Neural cell (in vitro differentiated cells): Measurements from ENCODE around the gene MUS81. TPM values are rescaled to one million over a fixed set of nuclear protein-coding genes. Genes with fewer than 3 reads are reported as not detected.

Experiments used
- H2AFZ ChIP-seq: fragments of 200-600, 300-800 bp; sonication (generic), shearing (Covaris generic); 2 replicates; pipeline ENCODE4 v1.6.0; 2014; ENCODE audit warnings: low read depth, mild to moderate bottlenecking, antibody characterized with exemption, low read length, moderate library complexity
- H3F3A ChIP-seq: fragments of 200-600 bp; shearing (Covaris generic); 2 replicates; pipeline ENCODE4 v1.6.1; 2016; ENCODE audit warnings: mild to moderate bottlenecking, moderate library complexity, mixed read lengths, antibody characterized with exemption, low read length; ENCODE audit not compliant: insufficient read depth, poor library complexity, severe bottlenecking
- H3K27ac ChIP-seq: fragments of 200-600, 300-800 bp; sonication (generic), shearing (Covaris generic); 2 replicates; pipeline ENCODE4 v1.5.1; 2014; ENCODE audit warnings: mild to moderate bottlenecking, low read length, moderate library complexity
- H3K27me3 ChIP-seq: fragments of 300-800, 200-600 bp; sonication (generic), shearing (Covaris generic); 2 replicates; pipeline ENCODE4 v1.6.0; 2014; ENCODE audit warnings: mild to moderate bottlenecking, low read depth, low read length, moderate library complexity; ENCODE audit not compliant: insufficient read depth
- H3K36me3 ChIP-seq: fragments of 300-800, 200-600 bp; sonication (generic), shearing (Covaris generic); 2 replicates; pipeline ENCODE4 v1.5.1; 2014; ENCODE audit warnings: mild to moderate bottlenecking, antibody characterized with exemption, low read length, moderate library complexity; ENCODE audit not compliant: insufficient read depth
- H3K4me2 ChIP-seq: fragments of 300-800, 200-600 bp; sonication (generic), shearing (Covaris generic); 2 replicates; pipeline ENCODE4 v1.6.0; 2014; ENCODE audit warnings: mild to moderate bottlenecking, low read length
- H3K4me3 ChIP-seq: fragments of 300-800, 200-600 bp; sonication (generic), shearing (Covaris generic); 2 replicates; pipeline ENCODE4 v1.5.1; 2014; ENCODE audit warnings: mild to moderate bottlenecking, low read length, moderate library complexity
- H3K79me2 ChIP-seq: fragments of 200-600 bp; shearing (Covaris generic); replicated peaks from 2 replicates; pipeline ENCODE4 v1.6.0; 2014; ENCODE audit warnings: mild to moderate bottlenecking, low read length, moderate library complexity; ENCODE audit not compliant: insufficient read depth
- H3K9ac ChIP-seq: fragments of 300-800, 200-600 bp; sonication (generic), shearing (Covaris generic); 2 replicates; pipeline ENCODE4 v1.6.1; 2016; ENCODE audit warnings: mild to moderate bottlenecking, low read length, mixed read lengths
- H3K9me2 ChIP-seq: fragments of 200-600 bp; shearing (Covaris generic); 2 replicates; pipeline ENCODE4 v1.6.1; 2016; ENCODE audit warnings: mild to moderate bottlenecking, low read length, mixed read lengths; ENCODE audit not compliant: insufficient read depth
- H3K9me3 ChIP-seq: fragments of 200-600, 300-800 bp; sonication (generic), shearing (Covaris generic); 2 replicates; pipeline ENCODE4 v1.6.1; 2016; ENCODE audit warnings: mild to moderate bottlenecking, mixed run types, low read length, moderate library complexity, mixed read lengths
- H4K20me1 ChIP-seq: fragments of 200-600 bp; shearing (Covaris generic); 2 replicates; pipeline ENCODE4 v1.6.1; 2016; ENCODE audit warnings: mild to moderate bottlenecking, mixed run types; ENCODE audit not compliant: insufficient read depth
- EP300 ChIP-seq: fragments of 450-650 bp; conservative IDR thresholded peaks from 2 replicates; pipeline ENCODE4 v1.6.1; 2014; ENCODE audit warnings: antibody characterized with exemption, mild to moderate bottlenecking, moderate library complexity; ENCODE audit not compliant: poor library complexity, severe bottlenecking
- EZH2 ChIP-seq: fragments of 200-600, 300-800 bp; shearing (Covaris generic), sonication (generic); IDR thresholded peaks from 2 replicates; pipeline ENCODE4 v1.6.1; 2014; ENCODE audit warnings: antibody characterized with exemption, low read length, borderline replicate concordance, mild to moderate bottlenecking; ENCODE audit not compliant: insufficient read depth, poor library complexity, severe bottlenecking
- MXI1 ChIP-seq: fragments of 450-650 bp; conservative IDR thresholded peaks from 2 replicates; pipeline ENCODE4 v1.6.1; 2014; ENCODE audit warnings: antibody characterized with exemption, mild to moderate bottlenecking; ENCODE audit not compliant: poor library complexity, severe bottlenecking
- POLR2AphosphoS5 ChIP-seq: IDR thresholded peaks from 2 replicates; pipeline ENCODE4 v1.6.1; 2012
- RAD21 ChIP-seq: fragments of 450-650 bp; conservative IDR thresholded peaks from 2 replicates; pipeline ENCODE4 v1.6.1; 2014; ENCODE audit warnings: antibody characterized with exemption, mild to moderate bottlenecking, moderate library complexity
- REST ChIP-seq: IDR thresholded peaks from 2 replicates; pipeline ENCODE4 v1.6.1; 2012; ENCODE audit warnings: borderline replicate concordance
- SMC3 ChIP-seq: fragments of 450-650 bp; conservative IDR thresholded peaks from 2 replicates; pipeline ENCODE4 v1.6.1; 2014; ENCODE audit warnings: antibody characterized with exemption, mild to moderate bottlenecking, moderate library complexity; ENCODE audit not compliant: poor library complexity
- TAF1 ChIP-seq: IDR thresholded peaks from 2 replicates; pipeline ENCODE4 v1.6.1; 2012; ENCODE audit warnings: low read depth
- polyA plus RNA-seq: library from polyadenylated mRNA; depleted of rRNA; stranded (reverse); fragments of >200 nt; gene quantifications from 2 replicates; pipeline ENCODE4 v1.2.3, GENCODE V29; 2014
- TF ChIP-seq, protein P1 (sequence below): fragments of 450-650 bp; IDR thresholded peaks from 2 replicates; pipeline ENCODE4 v1.5.1; 2014; ENCODE audit warnings: antibody characterized with exemption, mild to moderate bottlenecking, moderate library complexity; ENCODE audit not compliant: poor library complexity, severe bottlenecking

The MUS81 gene
- polyA plus RNA-seq, 1 donor from 2014 or later = 183 TPM

DNA sequence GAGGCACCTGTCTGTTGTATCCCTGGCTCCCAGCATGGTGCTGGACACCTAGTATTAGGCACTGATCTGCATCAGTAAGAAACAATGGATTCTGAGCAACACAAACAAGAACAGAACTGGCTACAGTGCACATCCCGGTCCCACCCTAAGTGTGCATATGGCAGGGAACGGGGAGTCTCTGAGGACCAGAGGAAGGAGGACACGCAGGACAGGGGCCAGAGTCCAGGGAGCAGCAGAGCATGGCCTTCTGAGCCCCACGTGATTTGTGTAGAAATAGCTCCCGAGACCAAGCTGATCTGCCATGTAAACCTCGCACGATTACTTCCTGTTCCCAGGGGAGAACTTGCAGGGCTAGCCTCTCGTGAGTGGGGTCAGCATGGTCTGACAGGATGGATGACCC lies 39.1 kb upstream of the MUS81 start:
- TF ChIP-seq EP300 = no peak
- no peak for TF ChIP-seq SMC3
- no peak for TF ChIP-seq TAF1
- TF ChIP-seq, protein P1, sequence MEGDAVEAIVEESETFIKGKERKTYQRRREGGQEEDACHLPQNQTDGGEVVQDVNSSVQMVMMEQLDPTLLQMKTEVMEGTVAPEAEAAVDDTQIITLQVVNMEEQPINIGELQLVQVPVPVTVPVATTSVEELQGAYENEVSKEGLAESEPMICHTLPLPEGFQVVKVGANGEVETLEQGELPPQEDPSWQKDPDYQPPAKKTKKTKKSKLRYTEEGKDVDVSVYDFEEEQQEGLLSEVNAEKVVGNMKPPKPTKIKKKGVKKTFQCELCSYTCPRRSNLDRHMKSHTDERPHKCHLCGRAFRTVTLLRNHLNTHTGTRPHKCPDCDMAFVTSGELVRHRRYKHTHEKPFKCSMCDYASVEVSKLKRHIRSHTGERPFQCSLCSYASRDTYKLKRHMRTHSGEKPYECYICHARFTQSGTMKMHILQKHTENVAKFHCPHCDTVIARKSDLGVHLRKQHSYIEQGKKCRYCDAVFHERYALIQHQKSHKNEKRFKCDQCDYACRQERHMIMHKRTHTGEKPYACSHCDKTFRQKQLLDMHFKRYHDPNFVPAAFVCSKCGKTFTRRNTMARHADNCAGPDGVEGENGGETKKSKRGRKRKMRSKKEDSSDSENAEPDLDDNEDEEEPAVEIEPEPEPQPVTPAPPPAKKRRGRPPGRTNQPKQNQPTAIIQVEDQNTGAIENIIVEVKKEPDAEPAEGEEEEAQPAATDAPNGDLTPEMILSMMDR = no peak
- no peak for TF ChIP-seq RAD21
- no peak for TF ChIP-seq EZH2
- no peak for TF ChIP-seq MXI1
- TF ChIP-seq POLR2AphosphoS5 = no peak
- TF ChIP-seq REST = no peak
- Histone ChIP-seq H3K36me3 (no peaks in the 10 kb centered on the region), H3K4me2 (no peak overlapping the region), H3K27me3 (no peaks in the 10 kb centered on the region), H3K9me3 (no peaks in the 10 kb centered on the region), H3F3A (no peaks in the 10 kb centered on the region), H3K79me2 (no peaks in the 10 kb centered on the region), H4K20me1 (no peaks in the 10 kb centered on the region), H3K9ac (no peak overlapping the region), H3K9me2 (no peaks in the 10 kb centered on the region), H3K4me3 (no peak overlapping the region), H2AFZ (no peak overlapping the region), H3K27ac (no peak overlapping the region)

DNA sequence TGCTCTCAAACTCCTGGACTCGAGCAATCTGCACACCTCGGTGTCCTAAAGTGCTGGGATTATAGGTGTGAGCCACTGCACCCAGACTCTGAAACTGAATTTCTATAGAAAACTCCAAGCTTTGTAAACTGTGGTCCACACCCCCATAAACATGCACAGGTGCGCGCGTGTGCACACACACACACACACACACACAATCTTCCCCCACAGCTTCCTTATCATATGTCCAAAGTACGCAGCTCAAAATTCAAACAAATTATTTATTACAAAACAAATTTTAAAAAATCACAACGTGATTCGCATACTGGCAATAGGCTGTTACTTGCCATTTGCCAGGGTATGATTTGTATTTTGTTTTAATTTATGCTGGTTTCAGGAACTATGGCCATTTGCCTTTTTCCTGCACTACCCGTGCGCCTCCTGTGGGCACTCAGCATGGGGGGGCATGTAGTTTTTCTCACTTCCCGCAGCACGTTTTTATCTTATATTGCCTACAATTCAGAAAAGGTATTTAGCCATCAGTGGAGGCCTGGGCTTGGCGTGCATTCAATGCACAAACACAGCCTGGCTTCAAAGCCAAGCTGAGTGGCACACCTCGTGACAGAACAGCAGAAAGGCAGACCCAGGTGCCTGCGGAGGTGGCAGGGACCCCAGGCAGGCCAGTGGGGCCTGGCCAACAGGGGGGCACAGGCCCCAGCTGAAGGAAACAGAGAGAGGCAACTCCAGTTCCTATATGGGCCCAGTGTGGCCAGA lies 37.3 kb upstream of the MUS81 start:
- H3K9ac ChIP-seq = no peak overlapping the region
- H3K27me3 ChIP-seq = no peaks in the 10 kb centered on the region
- no peaks in the 10 kb centered on the region for H3K9me2 ChIP-seq
- H3K9me3 ChIP-seq = no peaks in the 10 kb centered on the region
- no peaks in the 10 kb centered on the region for H3F3A ChIP-seq
- TF ChIP-seq SMC3 (no peak), EZH2 (no peak), RAD21 (no peak), MXI1 (no peak), REST (no peak), TAF1 (no peak), POLR2AphosphoS5 (no peak), EP300 (no peak)
- TF ChIP-seq, protein P1 = no peak
- H2AFZ ChIP-seq = no peak overlapping the region
- no peaks in the 10 kb centered on the region for H4K20me1 ChIP-seq
- no peaks in the 10 kb centered on the region for H3K79me2 ChIP-seq
- no peak overlapping the region for H3K4me3 ChIP-seq
- no peak overlapping the region for H3K27ac ChIP-seq
- no peak overlapping the region for H3K4me2 ChIP-seq
- H3K36me3 ChIP-seq = no peaks in the 10 kb centered on the region
